Measurements from ENCODE around the gene ATP6V1B1. TPM values are rescaled to one million over a fixed set of nuclear protein-coding genes. Genes with fewer than 3 reads are reported as not detected.

The ATP6V1B1 gene
- total and polyA plus RNA-seq, 2 of the 4 experiments (the other 2 are of a cell fraction) = 1.3 TPM; not detected in 1

GRCh38 chr2:70984576-70985282 is 49.0 kb downstream of the ATP6V1B1 start:
- H3K27me3 ChIP-seq (ENCODE audit: control insufficient read depth, insufficient read depth, low read length) = no peaks in the 10 kb centered on the region
- ChIA-PET POLR2A (ENCODE audit: unreplicated experiment) (no interaction called here), CTCF (no interaction called here)
- intact Hi-C loops (cut with micrococcal nuclease) (no loop called here), in situ Hi-C loops (cut with MboI; ENCODE audit: low sequenced_read_pairs) (loop anchor here (10.0 kb wide), 1 partner anchor 690 kb away; the partner anchor contains the start of gene SNRPG), dilution Hi-C loops (cut with HindIII; ENCODE audit: low sequenced_read_pairs, unreplicated experiment) (no loop called here)
- no peak overlapping the region for H3K18ac ChIP-seq (ENCODE audit: low read depth, low read length)
- no peak overlapping the region for H4K91ac ChIP-seq (ENCODE audit: insufficient read depth, low read depth, low read length)
- no peaks in the 10 kb centered on the region for H3K9me3 ChIP-seq (ENCODE audit: control insufficient read depth, insufficient read depth, low read length)
- BruUV-seq (replicated peaks) = no TSS peak
- no peak overlapping the region for H3K4ac ChIP-seq (ENCODE audit: low read depth, low read length)
- WGBS, 2 experiments (ENCODE audit: extremely low coverage in 2 of 2, insufficient read length in 1 of 2) = 56% methylated on average over 16 of the region's 32 CpGs; no CpG with 5 or more reads in 1 of the 2 experiments
- no peak overlapping the region for H3K23ac ChIP-seq (ENCODE audit: low read depth, low read length)
- no peak overlapping the region for H2BK120ac ChIP-seq (ENCODE audit: low read depth, low read length)
- H3K9me1 ChIP-seq (ENCODE audit: insufficient read depth, low read length) = no peaks in the 10 kb centered on the region
- no peak overlapping the region for H3K9ac ChIP-seq (ENCODE audit: low read depth, low read length)
- H2BK20ac ChIP-seq (ENCODE audit: low read depth, low read length) = no peak overlapping the region
- no peak overlapping the region for H3K4me2 ChIP-seq (ENCODE audit: low read depth, low read length)
- peaks cover 33% of the 10 kb centered on the region for H3K36me3 ChIP-seq (ENCODE audit: control insufficient read depth, insufficient read depth, low read length)
- peaks cover 5% of the 10 kb centered on the region; the same call in 1 of the 2 replicates for H4K20me1 ChIP-seq (ENCODE audit: insufficient read depth, low read length)
- no peak overlapping the region for H2AK5ac ChIP-seq (ENCODE audit: low read depth, low read length)
- ATAC-seq (ENCODE audit: low read depth) = peak; percentile 92
- no peaks in the 10 kb centered on the region for H3K4me1 ChIP-seq (ENCODE audit: control insufficient read depth, insufficient read depth, low read length)
- no peak overlapping the region for H2AK9ac ChIP-seq (replicated peaks; ENCODE audit: low read depth, low read length, poor library complexity)
- no peak overlapping the region for H2BK15ac ChIP-seq (ENCODE audit: low read depth, low read length)
- H3K27ac ChIP-seq (ENCODE audit: insufficient read depth, low read length) = no peak overlapping the region
- no peak overlapping the region for H3K4me3 ChIP-seq (ENCODE audit: insufficient read depth, low read depth, low read length)
- H3K14ac ChIP-seq (replicated peaks; ENCODE audit: low read depth, low read length) = no peak overlapping the region
- H4K5ac ChIP-seq (ENCODE audit: low read depth, low read length) = no peak overlapping the region
- H2BK5ac ChIP-seq (ENCODE audit: low read depth, low read length, poor library complexity, severe bottlenecking) = no peak overlapping the region
- DNase-seq = peak; percentile 37
- TF ChIP-seq RAD21 (IDR thresholded peaks at IDR 0.05; ENCODE audit: low read length) (peak; percentile 54), MXI1 (IDR thresholded peaks at IDR 0.05; ENCODE audit: borderline replicate concordance, low read depth, low read length) (peak; percentile 92), NFE2L2 (IDR thresholded peaks at IDR 0.05; ENCODE audit: low read depth, low read length) (no peak), MAFK (IDR thresholded peaks at IDR 0.05; ENCODE audit: low read depth, low read length) (no peak), SMC3 (IDR thresholded peaks at IDR 0.05; ENCODE audit: low read depth, low read length) (peak; percentile 38), CTCF (conservative IDR thresholded peaks at IDR 0.05; ENCODE audit: low read depth, low read length) (peak; percentile 70)
- H2AFZ ChIP-seq (replicated peaks; ENCODE audit: low read length, poor library complexity) = peak overlapping the region; percentile 62
- H3K79me1 ChIP-seq (ENCODE audit: low read depth in 1 of 2, low read length in 2 of 2) = no peaks in the 10 kb centered on the region; a peak in 1 of 4 replicates
- no peak overlapping the region for H3K56ac ChIP-seq (ENCODE audit: extremely low read depth, insufficient read depth, low read length)
- no peak overlapping the region for H4K8ac ChIP-seq (ENCODE audit: low read depth in 2 of 2, low read length in 2 of 2)

Data from IMR-90 (cell line).